SK-N-MC (cell line): ENCODE data around the gene NHLRC2.

Experiments
- EZH2 ChIP-seq: fragments of 200-600 bp; sonication (generic); IDR thresholded peaks from one replicate; pipeline ENCODE4 v1.6.1; 2017; ENCODE audit warnings: antibody characterized with exemption
- FOXP2 ChIP-seq: optimal IDR thresholded peaks from 2 replicates; pipeline ENCODE3; 2011; ENCODE audit warnings: mild to moderate bottlenecking, moderate library complexity; ENCODE audit not compliant: insufficient read depth; ENCODE audit errors: extremely low read length, control extremely low read depth
- POLR2AphosphoS5 ChIP-seq: IDR thresholded peaks from 2 replicates; pipeline ENCODE4 v1.6.1; 2012; ENCODE audit warnings: mild to moderate bottlenecking, low read depth, low read length, borderline replicate concordance

DNA sequence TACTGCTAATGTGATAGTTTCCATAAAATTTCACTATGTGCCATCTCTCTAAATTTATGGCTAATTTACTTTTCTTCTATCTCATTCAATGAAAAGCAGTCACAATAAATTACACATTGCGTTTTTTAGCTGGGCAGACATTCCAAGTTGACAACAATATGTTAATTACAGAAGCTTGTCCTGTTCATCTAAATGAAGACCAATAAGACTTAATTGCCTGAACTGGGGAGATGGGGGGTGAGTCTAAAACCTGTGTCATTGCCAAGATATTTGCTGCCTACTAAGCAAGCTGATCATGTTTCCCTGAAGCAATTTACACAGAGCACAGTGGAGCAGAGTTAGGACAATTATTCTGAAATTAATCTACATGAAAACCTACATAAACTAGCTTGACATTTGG lies 99.9 kb downstream of the NHLRC2 start:
- TF ChIP-seq POLR2AphosphoS5 (no peak), EZH2 (no peak), FOXP2 (no peak)
